Gastroesophageal sphincter (tissue), 3 donors: ENCODE measurements around the gene LRRC42.

Experiments used
- CTCF ChIP-seq, 4 experiments: fragments of 200-600 bp in 2 of 4; fragments of 450-650 bp in 2 of 4; sonication (generic) in 1 of 4; IDR thresholded peaks; one replicate each; pipeline ENCODE4 v1.5.1; 2017 to 2019; ENCODE audit warnings: antibody characterized with exemption in 4 of 4, mild to moderate bottlenecking in 2 of 4, moderate library complexity in 2 of 4
- EP300 ChIP-seq: sonication (generic); formaldehyde crosslinking; IDR thresholded peaks from one replicate; pipeline ENCODE4 v1.6.1; 2017; ENCODE audit warnings: antibody characterized with exemption, mild to moderate bottlenecking
- POLR2A ChIP-seq, 2 donors: fragments of 450-650 bp; IDR thresholded peaks; one replicate each; pipeline ENCODE4 v1.6.1; 2017; ENCODE audit warnings: antibody characterized with exemption in 2 of 2, mild to moderate bottlenecking in 2 of 2, moderate library complexity in 1 of 2
- POLR2AphosphoS5 ChIP-seq: sonication (generic); formaldehyde crosslinking; IDR thresholded peaks from one replicate; pipeline ENCODE4 v1.6.1; 2017; ENCODE audit warnings: antibody characterized with exemption

DNA sequence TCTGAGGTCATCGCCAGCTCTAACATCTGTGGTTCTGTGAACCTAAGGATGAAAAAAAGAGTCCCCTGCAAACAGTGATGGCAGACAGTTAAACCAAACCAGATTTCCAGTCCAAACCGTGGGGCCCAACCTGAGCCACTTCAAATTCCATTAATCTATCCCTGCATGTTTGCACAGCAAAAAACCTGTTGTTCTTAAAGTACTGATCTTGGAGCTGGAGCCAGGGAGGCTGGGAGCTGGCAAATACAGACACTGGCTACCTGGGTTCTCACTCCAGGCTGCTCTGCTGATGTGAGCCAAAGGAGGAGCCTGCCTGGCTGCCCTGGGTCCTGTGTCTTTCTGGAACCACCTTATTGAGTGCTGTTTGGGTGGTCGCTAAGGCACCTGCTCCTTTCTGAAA, 55.4 kb downstream of the LRRC42 start:
- TF ChIP-seq CTCF (IDR thresholded peaks at IDR 0.05) (no peak), POLR2A (IDR thresholded peaks at IDR 0.05) (no peak), EP300 (no peak), POLR2AphosphoS5 (no peak)
